VCaP (cell line): ENCODE measurements around the gene MATN1.
A peak's percentile ranks its signal among the peaks of the same experiment; 100 is the strongest.

Source experiments
- H3K27ac ChIP-seq: fragments of 450-650 bp; 2 replicates; pipeline ENCODE4 v1.5.1; 2017
- TF ChIP-seq, protein P1 (sequence below): fragments of 450-650 bp; conservative IDR thresholded peaks from 2 replicates; pipeline ENCODE4 v1.5.1; 2017; ENCODE audit warnings: mild to moderate bottlenecking, moderate library complexity

The MATN1 gene

DNA sequence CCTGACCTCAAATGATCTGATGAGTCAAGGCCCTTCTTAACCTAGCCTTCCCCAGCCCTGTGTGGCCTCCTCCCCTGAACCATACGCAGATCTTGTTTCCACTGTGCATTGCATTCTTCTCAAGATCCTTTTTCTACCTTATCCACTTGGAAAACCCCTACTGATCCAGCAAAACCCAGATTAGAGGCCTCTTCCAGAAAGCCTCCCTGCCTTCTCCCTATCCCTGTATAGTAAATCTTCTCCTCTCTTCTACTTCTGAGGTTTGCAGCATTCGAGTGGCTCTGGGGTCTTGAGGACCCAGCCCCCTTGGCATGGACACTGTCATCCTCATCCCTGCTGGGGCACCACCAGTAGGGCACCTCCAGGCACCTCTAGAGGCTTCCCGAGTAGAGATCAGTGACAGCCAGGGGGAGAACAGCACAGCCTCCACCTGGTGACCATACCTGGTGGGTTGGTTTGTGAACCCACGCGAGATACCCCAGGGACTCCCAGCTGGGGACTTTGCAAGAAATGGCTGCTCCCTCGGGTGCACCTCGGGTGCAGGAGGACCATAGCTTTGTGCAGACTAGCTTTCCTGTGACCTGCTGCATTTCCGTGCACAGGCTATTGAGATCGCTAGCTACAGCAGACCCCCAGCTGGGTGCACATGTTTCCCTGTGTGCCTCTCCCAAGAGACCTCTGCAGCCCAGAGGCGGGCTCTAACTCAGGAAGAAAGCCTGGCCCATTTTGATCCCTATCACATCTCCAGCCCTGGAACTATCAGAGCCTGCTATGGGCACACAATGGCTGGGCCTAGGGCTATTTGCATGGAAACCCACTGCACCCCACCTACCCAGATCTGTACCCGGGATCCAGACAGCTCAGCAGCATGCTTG, 34.2 kb downstream of the MATN1 start:
- peak overlapping the region; percentile 30; the same call in 1 of the 2 replicates for H3K27ac ChIP-seq
- TF ChIP-seq, protein P1, sequence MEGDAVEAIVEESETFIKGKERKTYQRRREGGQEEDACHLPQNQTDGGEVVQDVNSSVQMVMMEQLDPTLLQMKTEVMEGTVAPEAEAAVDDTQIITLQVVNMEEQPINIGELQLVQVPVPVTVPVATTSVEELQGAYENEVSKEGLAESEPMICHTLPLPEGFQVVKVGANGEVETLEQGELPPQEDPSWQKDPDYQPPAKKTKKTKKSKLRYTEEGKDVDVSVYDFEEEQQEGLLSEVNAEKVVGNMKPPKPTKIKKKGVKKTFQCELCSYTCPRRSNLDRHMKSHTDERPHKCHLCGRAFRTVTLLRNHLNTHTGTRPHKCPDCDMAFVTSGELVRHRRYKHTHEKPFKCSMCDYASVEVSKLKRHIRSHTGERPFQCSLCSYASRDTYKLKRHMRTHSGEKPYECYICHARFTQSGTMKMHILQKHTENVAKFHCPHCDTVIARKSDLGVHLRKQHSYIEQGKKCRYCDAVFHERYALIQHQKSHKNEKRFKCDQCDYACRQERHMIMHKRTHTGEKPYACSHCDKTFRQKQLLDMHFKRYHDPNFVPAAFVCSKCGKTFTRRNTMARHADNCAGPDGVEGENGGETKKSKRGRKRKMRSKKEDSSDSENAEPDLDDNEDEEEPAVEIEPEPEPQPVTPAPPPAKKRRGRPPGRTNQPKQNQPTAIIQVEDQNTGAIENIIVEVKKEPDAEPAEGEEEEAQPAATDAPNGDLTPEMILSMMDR, result no peak

DNA sequence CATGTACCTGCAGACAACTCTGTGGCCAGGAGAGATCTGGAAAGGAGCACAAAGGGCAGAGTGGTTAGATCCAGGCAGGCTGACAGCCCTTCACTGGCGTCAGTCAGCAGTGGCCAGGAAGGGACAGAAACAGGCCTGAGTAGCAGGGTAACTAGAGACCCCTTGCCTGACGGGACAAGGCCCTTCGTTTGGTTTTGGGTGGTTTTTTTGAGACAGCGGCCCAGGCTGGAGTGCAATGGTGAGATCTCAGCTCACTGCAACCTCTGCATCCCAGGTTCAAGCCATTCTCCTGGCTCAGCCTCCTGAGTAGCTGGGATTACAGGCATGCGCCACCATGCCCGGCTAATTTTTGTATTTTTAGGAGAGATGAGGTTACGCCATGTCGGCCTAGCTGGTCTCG, 34.9 kb downstream of the MATN1 start:
- H3K27ac ChIP-seq, result peak overlapping the region; percentile 7; the same call in 1 of the 2 replicates

DNA sequence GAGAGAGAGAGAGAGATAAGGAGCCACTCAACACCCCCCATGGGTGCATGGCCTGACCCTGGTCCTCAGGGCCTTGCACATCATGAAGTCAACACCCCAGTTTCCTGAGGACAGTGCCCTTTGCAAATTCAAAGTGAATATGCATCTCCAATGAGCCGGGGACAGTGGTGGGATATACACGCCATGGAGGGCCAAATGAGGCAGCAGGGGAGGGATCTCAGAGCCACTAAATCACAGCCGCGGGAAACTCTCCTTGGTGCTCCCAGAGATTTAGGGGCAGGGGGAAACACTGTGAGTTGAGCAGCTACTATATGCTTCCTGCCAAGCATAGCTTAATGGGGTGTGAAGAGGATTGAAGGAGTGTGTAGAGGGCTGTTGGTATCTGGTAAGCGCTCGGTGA, 35.5 kb downstream of the MATN1 start:
- TF ChIP-seq, protein P1, result no peak
- peak overlapping the region; percentile 7; the same call in 1 of the 2 replicates for H3K27ac ChIP-seq

DNA sequence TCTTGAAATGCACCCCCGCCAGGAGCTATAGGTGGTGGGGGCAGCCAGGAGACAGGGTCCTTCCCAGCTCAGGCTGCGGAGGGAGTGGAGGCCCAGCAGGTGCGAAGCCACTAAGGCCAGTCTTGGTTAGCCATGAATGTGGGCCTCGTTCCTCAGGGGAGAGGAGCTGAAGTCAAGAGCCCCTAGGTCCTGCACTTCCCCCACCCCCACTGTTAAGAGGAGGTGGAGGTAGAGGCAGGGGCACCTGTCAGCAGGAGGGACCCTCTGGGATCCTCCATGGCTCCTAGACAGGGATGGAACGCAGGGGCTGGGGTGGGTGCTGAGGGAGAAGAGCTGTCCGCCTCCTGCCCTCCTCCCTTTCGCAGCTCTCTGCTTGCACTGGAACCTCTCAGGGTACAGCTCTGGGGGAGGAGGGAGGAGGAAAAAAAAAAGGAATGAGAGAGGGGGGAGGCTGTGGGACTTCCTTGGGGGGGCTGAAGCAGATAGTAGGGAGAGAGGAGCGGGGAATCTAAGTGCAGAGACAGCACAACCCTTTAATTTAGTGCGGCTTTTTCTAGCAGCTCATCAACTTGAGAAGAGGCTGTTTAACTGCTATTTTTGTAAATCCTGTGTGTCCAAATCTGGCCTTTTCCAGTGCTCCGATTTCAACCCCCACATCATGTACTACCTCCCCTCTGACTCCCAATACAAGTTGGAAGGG, 37.0 kb downstream of the MATN1 start:
- H3K27ac ChIP-seq, result peak overlapping the region; percentile 61
- TF ChIP-seq, protein P1, result no peak

DNA sequence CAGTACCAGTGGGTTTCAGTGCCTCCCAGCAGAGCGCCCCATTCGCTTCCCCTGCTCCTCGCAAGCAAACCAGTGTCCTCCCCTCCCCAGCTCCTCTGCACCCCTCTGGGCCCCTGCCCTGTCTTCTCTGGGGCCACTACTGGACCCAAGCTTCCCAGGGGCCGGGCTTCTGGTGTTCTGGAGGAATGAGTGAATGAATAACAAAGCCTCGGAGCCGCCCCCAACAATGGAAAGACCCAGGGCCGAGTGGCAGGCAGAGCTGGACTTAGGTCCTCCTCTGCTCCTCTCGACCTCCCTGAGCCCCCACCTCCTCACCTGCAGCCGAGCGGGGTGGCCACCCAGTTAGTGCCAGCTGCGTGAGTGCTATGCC, 37.6 kb downstream of the MATN1 start:
- TF ChIP-seq, protein P1, result no peak
- peak overlapping the region; percentile 61 for H3K27ac ChIP-seq

DNA sequence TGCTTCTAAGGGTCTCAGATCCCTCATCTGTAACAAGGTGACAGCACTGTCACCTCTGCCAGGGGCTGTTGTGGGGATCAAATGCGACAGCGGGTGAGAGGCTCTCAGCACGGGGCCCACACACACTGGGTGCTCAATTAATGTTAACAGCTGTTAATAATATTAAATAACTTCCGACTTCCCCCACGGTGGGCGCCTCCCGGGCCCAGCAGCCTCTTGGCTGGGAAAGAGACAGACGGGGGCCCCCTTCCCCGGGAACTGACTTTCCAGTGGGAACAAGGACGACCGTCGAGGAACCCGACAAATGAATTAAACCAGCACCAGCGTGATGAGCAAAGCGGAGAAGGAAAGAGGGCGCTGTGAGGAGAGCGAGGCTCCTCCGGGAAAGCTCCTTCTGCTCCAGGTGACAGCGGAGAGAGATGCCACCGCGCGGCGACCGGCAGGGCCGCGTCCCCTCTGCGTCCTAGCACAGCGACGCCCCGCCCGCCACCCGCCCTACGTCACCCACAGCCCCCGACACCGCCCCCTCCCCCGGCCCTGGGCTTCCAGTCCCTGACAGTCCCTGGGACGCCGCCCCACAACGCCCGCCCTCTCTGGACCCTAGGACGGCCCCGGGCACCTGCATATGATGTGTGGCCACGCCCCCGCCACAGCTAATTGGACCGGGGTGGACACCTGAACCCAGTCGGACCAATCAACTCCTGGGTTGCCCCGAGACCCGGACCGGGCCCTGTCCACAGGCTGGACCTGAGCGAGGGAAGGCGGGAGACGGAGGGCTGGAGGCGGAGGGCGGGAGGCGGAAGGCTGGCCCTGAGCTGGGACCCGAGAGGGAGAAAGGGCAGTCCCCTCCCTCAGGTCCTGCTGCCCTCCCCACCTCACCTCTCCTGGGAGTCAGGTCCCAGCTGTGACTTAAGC, 38.2 kb downstream of the MATN1 start:
- H3K27ac ChIP-seq, result peak overlapping the region; percentile 61
- TF ChIP-seq, protein P1, result peak; percentile 66

DNA sequence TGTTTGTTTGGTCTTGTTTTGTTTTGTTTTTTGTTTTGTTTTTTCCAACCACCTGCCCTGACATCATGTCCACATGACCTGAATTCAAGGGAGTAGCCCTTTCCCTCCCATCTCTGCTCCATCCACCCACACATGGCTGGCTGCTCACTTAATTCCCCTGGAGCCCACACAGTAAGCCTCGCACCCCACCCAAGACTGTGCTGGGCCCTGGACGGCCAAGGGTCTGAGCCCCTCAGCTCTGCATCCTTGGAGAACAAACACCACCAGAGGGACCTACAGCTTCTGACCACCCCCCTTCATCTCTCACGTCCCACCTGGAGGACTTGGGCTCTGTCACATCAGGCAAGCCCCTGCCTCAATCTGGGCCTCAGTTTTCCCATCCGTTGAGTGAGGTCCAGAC, 39.1 kb downstream of the MATN1 start:
- peak overlapping the region; percentile 61 for H3K27ac ChIP-seq
- TF ChIP-seq, protein P1, result no peak
